GM12878 (cell line): Measurements from ENCODE around the gene GLIPR1L1. TPM values are rescaled to one million over a fixed set of nuclear protein-coding genes. Genes with fewer than 3 reads are reported as not detected.

Experiments
- ATAC-seq: fragments of 200-7000 bp; cut with Tn5 transposase; 3 replicates; pipeline ENCODE4 v1.9.1; 2020; ENCODE audit warnings: mild to moderate bottlenecking, moderate library complexity
- BruUV-seq: library from RNA; stranded (reverse); fragments of 400-500 nt; replicated peaks from 2 replicates; lab custom pipeline; 2021; lab: Mats Ljungman, UMichigan
- CTCF ChIA-PET: fragments of 300-600 bp; sonication (Branson Sonifier 250); formaldehyde crosslinking; extraction: SDS; loops from one replicate; lab custom pipeline; 2021; ENCODE audit warnings: inconsistent platforms; lab: Yijun Ruan, JAX
- POLR2A ChIA-PET: fragments of 350-600 bp; formaldehyde crosslinking; extraction: SDS; loops from one replicate; lab custom pipeline; 2021; ENCODE audit warnings: inconsistent platforms; lab: Charles Lee
- RAD21 ChIA-PET: fragments of 300-600 bp; sonication (Branson Sonifier 250); formaldehyde crosslinking; loops from one replicate; lab custom pipeline; 2023; ENCODE audit warnings: antibody characterized with exemption; ENCODE audit not compliant: unreplicated experiment; lab: Charles Lee
- SMC1A ChIA-PET: fragments of 300-600 bp; sonication (Branson Sonifier 250); formaldehyde crosslinking; loops from one replicate; lab custom pipeline; 2023; ENCODE audit not compliant: unreplicated experiment, uncharacterized antibody; lab: Charles Lee
- DNase-seq: peaks from one replicate; pipeline ENCODE4 v3.0.0-alpha.2; 2011; ENCODE audit warnings: low read depth, low spot score
- FAIRE-seq: peaks from 3 replicates; lab custom pipeline; 2011; peaks lifted over from hg19 to GRCh38; lab: Jason Lieb, UNC
- H2AFZ ChIP-seq: 2 replicates; pipeline ENCODE4 v1.6.0; 2011; ENCODE audit warnings: low read depth, low read length, control low read depth; ENCODE audit not compliant: control insufficient read depth
- H3K27ac ChIP-seq: 2 replicates; pipeline ENCODE4 v1.5.1; 2011; ENCODE audit warnings: control low read depth; ENCODE audit not compliant: control insufficient read depth, insufficient read depth
- H3K27me3 ChIP-seq, 2 experiments: replicated peaks in 1 of 2; 2 replicates each; pipeline versions ENCODE4 v1.6.0 to v1.6.1; 2011; ENCODE audit warnings: low read length in 1 of 2; ENCODE audit not compliant: control insufficient read depth in 2 of 2, insufficient read depth in 2 of 2
- H3K36me3 ChIP-seq, 2 experiments: 2 replicates each; pipeline ENCODE4 v1.5.1; 2011; ENCODE audit warnings: low read length in 1 of 2; ENCODE audit not compliant: control insufficient read depth in 2 of 2, insufficient read depth in 2 of 2
- H3K4me1 ChIP-seq: 2 replicates; pipeline ENCODE4 v1.6.1; 2011; ENCODE audit warnings: mild to moderate bottlenecking, low read length, moderate library complexity, mixed read lengths; ENCODE audit not compliant: control insufficient read depth, insufficient read depth
- H3K4me2 ChIP-seq: 2 replicates; pipeline ENCODE4 v1.6.0; 2011; ENCODE audit warnings: control low read depth; ENCODE audit not compliant: control insufficient read depth, insufficient read depth
- H3K4me3 ChIP-seq: fragments of 200-600 bp; sonication (generic); 2 replicates; pipeline ENCODE4 v1.5.1; 2016
- H3K79me2 ChIP-seq: 2 replicates; pipeline ENCODE4 v1.6.0; 2011; ENCODE audit warnings: low read length; ENCODE audit not compliant: control insufficient read depth, insufficient read depth
- H3K9ac ChIP-seq: 2 replicates; pipeline ENCODE4 v1.8.0; 2011; ENCODE audit warnings: low read length, control low read depth, mixed read lengths; ENCODE audit not compliant: control insufficient read depth, insufficient read depth
- H3K9me3 ChIP-seq: replicated peaks from 3 replicates; pipeline ENCODE4 v1.5.1; 2011; ENCODE audit warnings: mild to moderate bottlenecking, low read length; ENCODE audit not compliant: control insufficient read depth, insufficient read depth
- H4K20me1 ChIP-seq: 2 replicates; pipeline ENCODE4 v1.6.0; 2011; ENCODE audit not compliant: control insufficient read depth, insufficient read depth
- BCLAF1 ChIP-seq: fragments of 450-650 bp; IDR thresholded peaks from 2 replicates; pipeline ENCODE4 v1.6.1; 2017; ENCODE audit warnings: antibody characterized with exemption, mild to moderate bottlenecking, moderate library complexity
- EGR1 ChIP-seq, 2 experiments: IDR thresholded peaks; 1 replicate in 1 of 2; 2 replicates in 1 of 2; pipeline ENCODE4 v1.6.1; 2011 to 2012; ENCODE audit warnings: low read depth in 2 of 2, low read length in 2 of 2, borderline replicate concordance in 1 of 2, mild to moderate bottlenecking in 1 of 2, moderate library complexity in 1 of 2
- HDAC6 ChIP-seq: fragments of 200-600 bp; sonication (generic); IDR thresholded peaks from one replicate; pipeline ENCODE4 v1.8.0; 2017; ENCODE audit warnings: antibody characterized with exemption; ENCODE audit not compliant: unreplicated experiment
- JUNB ChIP-seq: IDR thresholded peaks from 2 replicates; pipeline ENCODE4 v1.6.1; 2016; ENCODE audit warnings: antibody characterized with exemption, mild to moderate bottlenecking
- WGBS: methylation state at CpG from one replicate; pipeline ENCODE4 v1.1.6; 2016; ENCODE audit warnings: low lambda C conversion rate; ENCODE audit not compliant: insufficient replicate concordance, insufficient coverage; ENCODE audit errors: missing lambda C conversion rate; 5-methylcytosine and 5-hydroxymethylcytosine counted together
- in situ Hi-C: fragments of 300-500 bp; cut with MboI; formaldehyde crosslinking; loops from 9 replicates; pipeline ENCODE4 v1.14.3; 2018; ENCODE audit warnings: mixed read lengths
- intact Hi-C: fragments of 100-400 bp; cut with micrococcal nuclease; formaldehyde crosslinking; loops from one replicate; pipeline ENCODE4 v1.14.2; 2022; ENCODE audit not compliant: unreplicated experiment
- polyA plus RNA-seq, 11 experiments: library from polyadenylated mRNA; depleted of rRNA in 4 of 11; unstranded in 6 of 11; stranded (reverse) in 5 of 11; fragments of >200 nt; fragmentation: Nextera tagmentation in 4 of 11; fragmentation: Illumina TruSeq in 1 of 11; extraction: Ambion mirVana in 4 of 11; extraction: Trizol in 1 of 11; gene quantifications; 1 replicate in 1 of 11; 2 replicates in 10 of 11; pipeline versions ENCODE4 v1.2.1 to v1.2.3, GENCODE V29; 2011 to 2016; ENCODE audit warnings: inconsistent platforms in 2 of 11, missing spikeins in 2 of 11, low read depth in 1 of 11
- total RNA-seq, 4 experiments: library from RNA; depleted of rRNA in 3 of 4; stranded (reverse); fragments of >200 nt in 3 of 4; fragmentation: Illumina TruSeq in 1 of 4; extraction: Trizol in 1 of 4; gene quantifications; 2 replicates each; pipeline versions ENCODE4 v1.2.1 to v1.2.3, GENCODE V29; 2013 to 2021

Gene GLIPR1L1
- total and polyA plus RNA-seq, 10 of the 15 experiments (the other 5 are each of a cell fraction or from before 2014, with no cell fraction given): 0.10 to 0.47 (median 0.13) TPM; not detected in 7

- ChIA-PET CTCF (interaction anchor here (1.0 kb wide), 1 partner anchor 16 kb away, joined by 3 read pairs; no protein-coding TSS in a partner anchor), POLR2A (interaction anchor here (0.6 kb wide), 1 partner anchor 64 kb away, joined by 3 read pairs; no protein-coding TSS in a partner anchor), RAD21 (interaction anchor here (0.7 to 1.6 kb wide), 3 partner anchors 32 to 741 kb away, joined by 3 to 4 read pairs (median 3); partner anchors contain the start of genes CAPS2 and GLIPR1L1), SMC1A (interaction anchor here (0.7 to 1.0 kb wide), 2 partner anchors 8 to 31 kb away, joined by 3 read pairs; no protein-coding TSS in a partner anchor)
- no peaks in the 10 kb centered on the region for H3K36me3 ChIP-seq
- TF ChIP-seq BCLAF1 (no peak), JUNB (peak; percentile 30; the same call in 1 of the 2 replicates), EGR1 (IDR thresholded peaks at IDR 0.05; ENCODE audit: borderline replicate concordance in 1 of 2, low read depth in 2 of 2, low read length in 2 of 2) (no peak), HDAC6 (no peak)
- H2AFZ ChIP-seq: no peak overlapping the region; the same call in 1 of the 2 replicates
- in situ Hi-C loops: no loop called here
- 0% methylated on average over 1 of the region's 1 CpG for WGBS
- intact Hi-C loops: no loop called here
- H3K4me1 ChIP-seq: no peaks in the 10 kb centered on the region
- DNase-seq (no peak), ATAC-seq (peak; percentile 54), FAIRE-seq (no peak)
- no peaks in the 10 kb centered on the region for H3K79me2 ChIP-seq
- H3K4me2 ChIP-seq: no peak overlapping the region
- BruUV-seq: no TSS peak
- no peaks in the 10 kb centered on the region for H3K27me3 ChIP-seq
- no peak overlapping the region for H3K27ac ChIP-seq
- H3K9ac ChIP-seq: no peak overlapping the region
- no peak overlapping the region for H3K4me3 ChIP-seq
- H3K9me3 ChIP-seq: no peaks in the 10 kb centered on the region
- no peaks in the 10 kb centered on the region for H4K20me1 ChIP-seq
Measured at GRCh38 chr12:75366629-75367028, 32.2 kb downstream of the GLIPR1L1 start.
